Raji (cell line): ENCODE results near the gene TBXT.

ENCODE experiments used
- POLR2A ChIP-seq: IDR thresholded peaks from 2 replicates; pipeline ENCODE4 v1.6.1; 2011; ENCODE audit warnings: low read depth, low read length, control low read depth; ENCODE audit not compliant: insufficient read depth

Gene TBXT

DNA sequence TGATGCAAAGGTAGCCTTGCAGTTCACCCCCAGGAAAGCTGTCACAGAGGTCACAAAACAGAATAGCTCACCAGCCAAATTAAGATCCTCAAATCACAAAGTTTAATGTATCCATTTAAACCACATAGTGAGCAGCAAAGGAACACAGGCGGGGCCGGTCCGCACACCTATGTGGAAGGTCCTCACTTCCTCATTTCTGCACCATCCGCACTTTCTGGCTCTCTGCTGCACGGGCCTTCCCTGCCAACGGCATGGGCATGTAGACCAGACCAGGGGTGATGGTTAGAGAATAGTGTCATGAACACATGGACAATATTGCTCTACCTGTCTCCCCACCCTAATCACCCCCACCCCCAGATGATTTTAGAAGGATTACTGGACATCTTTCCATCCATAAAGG, 12.1 kb upstream of the TBXT start:
- TF ChIP-seq POLR2A, result no peak

DNA sequence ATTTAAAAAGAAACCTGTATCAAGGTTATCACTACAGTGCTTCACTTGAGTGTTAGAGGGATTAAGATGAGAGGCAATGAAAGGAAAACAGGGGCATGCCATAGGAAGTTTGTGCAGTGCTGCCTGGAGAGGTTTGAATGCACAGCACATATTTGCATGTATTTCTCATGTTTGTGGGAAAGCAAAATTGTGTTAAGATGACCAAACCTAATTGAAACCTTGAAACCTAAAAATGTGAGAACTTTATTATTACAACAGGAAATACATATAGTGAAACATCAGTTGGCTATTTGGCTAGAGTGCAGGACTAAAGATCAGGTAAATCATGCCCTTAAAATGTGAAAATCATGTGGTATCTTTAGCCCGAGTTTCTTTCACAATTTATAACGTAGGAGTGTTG, 8.5 kb upstream of the TBXT start:
- TF ChIP-seq POLR2A, result no peak

- no peak for TF ChIP-seq POLR2A
These were observed 6.4 kb upstream of the TBXT start for GRCh38 chr6:166174031-166174430.

GRCh38 chr6:166173281-166173951, 5.8 kb upstream of the TBXT start:
- no peak for TF ChIP-seq POLR2A

- TF ChIP-seq POLR2A, result no peak
These were observed 4.9 kb upstream of the TBXT start for GRCh38 chr6:166172546-166172945.

DNA sequence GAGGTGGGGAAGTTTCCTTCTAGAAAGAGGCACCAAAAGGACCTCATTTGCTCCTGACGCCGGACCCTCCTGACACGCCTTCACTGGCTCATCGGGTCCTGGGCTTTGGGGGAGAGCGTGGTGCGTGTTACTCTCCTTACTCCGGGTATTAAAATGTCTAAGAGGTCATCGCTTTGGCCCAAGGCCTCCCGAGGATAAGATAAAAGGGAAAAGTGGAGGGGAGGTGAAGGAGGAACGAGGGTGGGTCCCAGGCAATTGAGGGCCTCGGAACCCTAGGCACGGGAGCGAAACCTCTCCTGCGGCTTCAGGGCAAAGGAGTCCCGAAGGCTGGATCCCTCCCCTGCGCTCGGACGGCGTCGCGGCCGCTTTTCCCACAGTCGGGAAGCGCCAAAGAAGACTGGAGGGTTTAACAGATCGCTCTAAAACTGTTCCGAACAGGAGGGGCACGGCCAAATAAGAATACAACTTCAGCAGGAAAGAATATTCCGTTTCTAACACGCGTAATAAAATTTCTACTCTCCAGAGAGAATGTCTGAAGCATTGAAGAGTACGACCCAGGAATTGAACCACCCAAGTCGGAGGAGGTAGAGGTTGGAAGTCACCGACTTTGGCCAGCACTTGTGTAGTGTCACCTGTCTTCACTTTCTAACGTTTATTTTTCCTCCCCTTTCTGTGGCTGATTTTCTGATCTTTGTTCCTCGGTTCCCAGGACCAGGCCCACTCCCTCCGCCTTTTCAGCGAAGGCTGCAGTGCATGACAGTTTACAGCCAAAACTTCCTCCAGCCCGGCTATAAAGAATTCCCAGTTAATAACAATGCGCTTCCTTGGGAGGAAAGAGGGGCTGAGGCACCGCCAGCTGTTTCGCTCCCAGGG, 2.1 kb upstream of the TBXT start:
- no peak for TF ChIP-seq POLR2A

DNA sequence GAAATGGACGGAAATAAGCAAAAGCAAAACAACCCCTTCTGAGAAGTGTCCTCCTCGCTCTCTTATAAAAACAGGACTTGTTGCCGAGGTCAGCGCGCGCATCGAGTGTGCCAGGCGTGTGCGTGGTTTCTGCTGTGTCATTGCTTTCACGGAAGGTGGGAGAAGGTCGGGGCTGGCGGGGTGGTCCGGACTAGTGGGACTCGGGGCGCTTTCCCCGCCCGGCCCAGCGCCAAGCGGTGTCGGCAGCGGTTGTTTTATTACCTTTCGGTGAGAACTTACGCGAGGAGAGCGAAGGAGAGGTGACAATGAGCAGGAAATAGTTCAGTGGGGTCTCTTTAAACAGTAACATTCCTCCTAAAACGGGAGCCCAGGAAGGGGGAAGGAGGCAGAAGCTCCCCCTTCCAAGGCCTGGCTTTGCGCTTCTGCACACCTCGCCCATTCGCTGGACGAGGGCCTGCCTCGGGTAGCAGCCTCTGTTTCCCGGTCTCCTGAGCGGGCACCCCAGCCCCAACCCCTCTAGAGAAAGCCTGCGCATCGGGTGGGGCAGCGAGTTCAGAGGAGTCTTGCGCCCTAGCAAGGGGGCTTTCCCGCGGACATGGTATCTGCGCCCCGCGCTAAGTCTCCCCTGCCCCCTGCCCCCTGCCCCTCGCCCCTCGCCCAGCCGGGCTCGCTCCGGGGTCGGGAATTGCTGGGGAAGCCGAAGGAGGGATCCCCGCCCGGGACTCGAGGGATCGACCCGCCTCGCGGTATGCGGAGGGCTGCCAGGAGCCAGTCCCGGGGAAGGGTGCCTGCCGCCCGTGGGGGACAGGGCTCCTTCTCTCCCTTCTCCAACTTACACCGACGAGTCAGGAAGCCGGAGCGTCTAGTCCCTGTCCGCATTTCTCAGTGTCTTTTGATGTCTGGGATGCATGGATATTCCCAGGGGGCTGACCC, 1.2 kb upstream of the TBXT start:
- no peak for TF ChIP-seq POLR2A

DNA sequence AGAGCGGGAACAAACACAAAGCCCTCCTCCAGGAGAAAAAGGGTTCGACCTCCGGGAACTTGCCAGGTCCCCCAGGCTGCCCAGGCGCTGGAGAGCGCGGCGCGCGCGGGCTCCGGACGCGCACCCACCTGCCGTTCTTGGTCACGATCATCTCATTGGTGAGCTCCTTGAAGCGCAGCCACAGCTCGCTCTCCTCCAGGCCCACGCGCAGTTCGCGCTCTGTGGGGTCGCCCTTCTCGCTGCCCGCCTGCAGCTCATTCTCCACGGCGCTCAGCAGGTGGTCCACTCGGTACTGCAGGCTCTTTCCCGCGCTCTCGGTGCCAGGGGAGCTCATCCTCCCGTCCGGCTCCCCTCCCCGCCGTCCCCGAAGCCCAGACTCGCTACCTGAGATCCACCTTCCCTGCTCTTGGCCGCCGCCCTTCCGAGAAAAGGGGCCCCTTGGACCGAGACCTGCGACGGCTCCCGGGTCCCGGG, 356 bp downstream of the TBXT start:
- TF ChIP-seq POLR2A, result no peak

DNA sequence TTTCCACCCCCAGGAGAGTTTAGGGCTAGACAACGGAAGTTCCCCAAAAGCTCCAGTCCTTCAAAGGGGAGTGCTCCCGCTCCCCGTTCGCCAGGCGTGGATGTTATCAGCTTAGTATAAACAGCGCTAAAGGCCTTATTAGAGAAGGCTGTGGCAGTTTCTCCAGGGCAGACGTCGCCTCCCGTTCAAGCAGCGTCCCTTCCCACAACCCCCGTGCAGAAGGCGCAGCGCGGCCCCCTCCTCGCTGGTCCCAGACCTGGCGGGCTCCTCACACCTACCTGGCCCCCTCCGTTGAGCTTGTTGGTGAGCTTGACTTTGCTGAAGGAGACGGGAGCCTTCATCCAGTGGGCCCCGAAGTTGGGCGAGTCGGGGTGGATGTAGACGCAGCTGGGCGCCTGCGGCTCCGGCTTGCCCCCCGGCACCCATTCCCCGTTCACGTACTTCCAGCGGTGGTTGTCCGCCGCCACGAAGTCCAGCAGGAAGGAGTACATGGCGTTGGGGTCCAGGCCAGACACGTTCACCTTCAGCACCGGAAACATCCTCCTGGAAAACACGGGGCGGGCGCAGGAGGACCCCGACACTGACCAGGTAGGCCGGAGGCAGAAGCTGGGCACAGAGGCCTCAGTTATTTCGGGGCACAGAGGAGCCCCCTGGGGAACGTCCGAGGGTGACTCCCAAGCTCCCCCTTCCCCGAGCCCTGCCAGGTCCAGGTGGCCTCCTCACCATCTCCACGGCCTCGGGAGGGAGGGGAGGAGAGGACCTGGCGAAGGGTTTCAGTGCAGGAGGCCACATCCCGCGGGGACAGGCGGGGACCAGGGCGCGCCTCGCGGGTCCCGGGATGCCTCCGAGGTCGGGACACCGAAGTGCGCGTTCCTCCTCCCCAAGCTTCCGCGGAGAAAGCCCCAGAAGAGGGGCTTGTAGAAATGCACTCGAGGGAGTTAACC, 1.1 kb downstream of the TBXT start:
- no peak for TF ChIP-seq POLR2A

DNA sequence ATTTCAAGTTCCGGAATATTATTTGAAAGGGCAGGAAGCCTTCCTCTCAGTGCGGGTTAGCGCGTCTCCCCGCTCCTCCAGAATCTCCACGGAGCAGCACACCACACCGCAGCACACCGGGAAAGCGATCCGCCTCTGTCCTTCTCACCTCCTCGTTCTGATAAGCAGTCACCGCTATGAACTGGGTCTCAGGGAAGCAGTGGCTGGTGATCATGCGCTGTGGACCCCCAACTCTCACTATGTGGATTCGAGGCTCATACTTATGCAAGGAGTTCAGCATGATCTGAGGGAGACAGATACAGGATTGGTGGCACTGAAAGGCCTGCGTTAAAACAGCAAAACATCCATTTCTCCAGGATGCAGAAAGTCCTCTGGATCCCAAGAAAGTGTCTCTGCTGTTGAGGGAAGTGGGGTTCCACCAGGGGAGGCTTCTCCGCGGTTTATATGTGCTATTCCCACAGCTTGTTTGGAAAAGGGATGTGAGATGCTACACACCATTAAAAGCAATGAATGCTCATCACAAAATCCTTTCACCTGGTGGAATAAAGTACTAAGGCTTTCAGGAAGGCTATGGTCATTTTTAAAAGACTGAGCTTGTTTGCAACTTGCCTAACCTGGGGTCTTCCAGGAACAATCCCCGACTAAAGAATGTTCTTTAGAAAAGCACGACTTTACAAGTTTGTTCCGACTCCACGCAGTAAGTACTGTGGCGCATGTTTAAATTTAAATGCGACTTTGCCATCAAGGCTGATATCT, 1.9 kb downstream of the TBXT start:
- no peak for TF ChIP-seq POLR2A

GRCh38 chr6:166162599-166163342, 4.9 kb downstream of the TBXT start:
- TF ChIP-seq POLR2A, result no peak

GRCh38 chr6:166157930-166158617, 9.6 kb downstream of the TBXT start:
- no peak for TF ChIP-seq POLR2A
